GM10266 (cell line): ENCODE measurements around the gene DKC1.
"Not testable (repeated sequence)": the region's sequence is repeated elsewhere in the genome, so short reads cannot be mapped to it uniquely, and the experiment has no call there.

Experiments
- DNase-seq: peaks from one replicate; pipeline ENCODE4 v3.0.0; 2012; ENCODE audit errors: extremely low spot score
- CTCF ChIP-seq: IDR thresholded peaks from 2 replicates; pipeline ENCODE4 v1.5.1; 2012; ENCODE audit warnings: mild to moderate bottlenecking, low read depth; ENCODE audit not compliant: control insufficient read depth, insufficient read depth; ENCODE audit errors: missing control alignments

Gene DKC1

GRCh38 chrX:154812341-154813101, 49.9 kb downstream of the DKC1 start:
- no peak for TF ChIP-seq CTCF
- DNase-seq: no peak

GRCh38 chrX:154813801-154814200, 51.1 kb downstream of the DKC1 start:
- TF ChIP-seq CTCF: no peak

GRCh38 chrX:154815274-154815818, 52.7 kb downstream of the DKC1 start:
- DNase-seq: no peak
- no peak for TF ChIP-seq CTCF

More at GRCh38 chrX:154813801-154814200, 51.1 kb downstream of the DKC1 start:
- DNase-seq: no peak

- not testable (repeated sequence) for DNase-seq
These were observed 53.7 kb downstream of the DKC1 start for GRCh38 chrX:154816326-154816898.

GRCh38 chrX:154817048-154817618, 54.5 kb downstream of the DKC1 start:
- DNase-seq: not testable (repeated sequence)

GRCh38 chrX:154818916-154819770, 56.5 kb downstream of the DKC1 start:
- DNase-seq: no peak
- no peak for TF ChIP-seq CTCF

GRCh38 chrX:154819771-154820341, 57.2 kb downstream of the DKC1 start:
- TF ChIP-seq CTCF: no peak
- no peak for DNase-seq
